Measurements from ENCODE around the gene LGALS1.
A peak's percentile ranks its signal among the peaks of the same experiment; 100 is the strongest.

LGALS1 gene

DNA sequence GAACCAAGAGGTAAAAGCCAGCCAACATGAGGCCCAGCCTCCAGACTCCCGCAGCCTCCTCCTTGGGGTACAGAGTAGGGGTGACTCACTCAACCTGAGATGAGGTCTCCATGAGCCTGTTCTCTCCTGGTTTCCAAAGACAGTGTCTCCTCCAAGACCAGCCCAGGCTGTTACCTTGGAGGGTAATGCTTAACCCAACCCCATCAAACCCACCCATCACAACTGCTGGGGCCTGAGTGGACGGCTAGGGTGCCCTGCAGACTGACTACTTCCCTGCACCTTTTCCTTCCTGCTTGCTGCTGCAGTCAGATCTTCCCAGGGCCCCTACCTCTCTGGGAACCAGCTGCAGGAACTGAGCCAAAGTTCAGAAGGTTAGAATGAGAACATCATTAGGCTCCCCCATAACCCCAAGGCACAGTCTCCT lies 5.6 kb downstream of the LGALS1 start:
- no peak overlapping the region for H3K4me3 ChIP-seq (ENCODE audit: low read depth, low read length)
- TF ChIP-seq, protein P1, sequence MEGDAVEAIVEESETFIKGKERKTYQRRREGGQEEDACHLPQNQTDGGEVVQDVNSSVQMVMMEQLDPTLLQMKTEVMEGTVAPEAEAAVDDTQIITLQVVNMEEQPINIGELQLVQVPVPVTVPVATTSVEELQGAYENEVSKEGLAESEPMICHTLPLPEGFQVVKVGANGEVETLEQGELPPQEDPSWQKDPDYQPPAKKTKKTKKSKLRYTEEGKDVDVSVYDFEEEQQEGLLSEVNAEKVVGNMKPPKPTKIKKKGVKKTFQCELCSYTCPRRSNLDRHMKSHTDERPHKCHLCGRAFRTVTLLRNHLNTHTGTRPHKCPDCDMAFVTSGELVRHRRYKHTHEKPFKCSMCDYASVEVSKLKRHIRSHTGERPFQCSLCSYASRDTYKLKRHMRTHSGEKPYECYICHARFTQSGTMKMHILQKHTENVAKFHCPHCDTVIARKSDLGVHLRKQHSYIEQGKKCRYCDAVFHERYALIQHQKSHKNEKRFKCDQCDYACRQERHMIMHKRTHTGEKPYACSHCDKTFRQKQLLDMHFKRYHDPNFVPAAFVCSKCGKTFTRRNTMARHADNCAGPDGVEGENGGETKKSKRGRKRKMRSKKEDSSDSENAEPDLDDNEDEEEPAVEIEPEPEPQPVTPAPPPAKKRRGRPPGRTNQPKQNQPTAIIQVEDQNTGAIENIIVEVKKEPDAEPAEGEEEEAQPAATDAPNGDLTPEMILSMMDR (IDR thresholded peaks at IDR 0.05; ENCODE audit: control insufficient read depth, extremely low read depth, insufficient read depth): no peak
- no peak for DNase-seq (ENCODE audit: low read depth)

GRCh38 chr22:37681556-37682049 lies 6.2 kb downstream of the LGALS1 start:
- no peak for DNase-seq (ENCODE audit: low read depth)

GRCh38 chr22:37684803-37685615 lies 9.6 kb downstream of the LGALS1 start:
- DNase-seq (ENCODE audit: low read depth): no peak
- H3K4me3 ChIP-seq (ENCODE audit: low read depth, low read length): no peak overlapping the region
- TF ChIP-seq, protein P1 (IDR thresholded peaks at IDR 0.05; ENCODE audit: control insufficient read depth, extremely low read depth, insufficient read depth): no peak

More at GRCh38 chr22:37681556-37682049, 6.2 kb downstream of the LGALS1 start:
- H3K4me3 ChIP-seq (ENCODE audit: low read depth, low read length): no peak overlapping the region
- TF ChIP-seq, protein P1 (IDR thresholded peaks at IDR 0.05; ENCODE audit: control insufficient read depth, extremely low read depth, insufficient read depth): peak; percentile 78

- DNase-seq (ENCODE audit: low read depth): peak; percentile 69
- peak within 1 kb of the TSS; percentile 93 for H3K4me3 ChIP-seq (ENCODE audit: low read depth, low read length)
- TF ChIP-seq, protein P1 (IDR thresholded peaks at IDR 0.05; ENCODE audit: control insufficient read depth, extremely low read depth, insufficient read depth): 0 out of 2 replicates have a peak, but pooled peaks have one; percentile 1
Measured at GRCh38 chr22:37686002-37686982, 10.9 kb downstream of the LGALS1 start, which contains the start of gene NOL12. TSS of gene NOL12 (plus strand) at chr22:37686343. CDS start at chr22:37686393, 50 bp downstream.

DNA sequence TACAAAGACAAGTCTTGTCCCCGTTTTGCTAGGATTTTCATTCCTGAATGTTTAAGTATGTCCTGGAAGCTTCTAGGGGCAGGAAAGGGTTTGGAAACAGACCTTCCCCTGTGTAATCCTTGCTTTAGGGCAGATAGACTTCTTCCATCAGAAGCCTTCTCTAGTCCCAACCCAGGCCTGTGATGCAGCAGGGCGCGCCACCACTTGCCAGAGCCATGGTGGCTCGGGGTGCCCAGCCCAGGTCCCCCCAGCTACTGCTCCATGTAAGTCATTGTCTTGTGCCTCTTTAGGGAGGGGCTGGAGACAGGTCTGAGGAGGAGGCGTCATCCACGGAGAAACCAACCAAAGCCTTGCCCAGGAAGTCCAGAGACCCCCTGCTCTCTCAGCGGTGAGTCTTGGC lies 15.0 kb downstream of the LGALS1 start:
- no peak for DNase-seq (ENCODE audit: low read depth)
- TF ChIP-seq, protein P1 (IDR thresholded peaks at IDR 0.05; ENCODE audit: control insufficient read depth, extremely low read depth, insufficient read depth): no peak
- H3K4me3 ChIP-seq (ENCODE audit: low read depth, low read length): no peak overlapping the region

DNA sequence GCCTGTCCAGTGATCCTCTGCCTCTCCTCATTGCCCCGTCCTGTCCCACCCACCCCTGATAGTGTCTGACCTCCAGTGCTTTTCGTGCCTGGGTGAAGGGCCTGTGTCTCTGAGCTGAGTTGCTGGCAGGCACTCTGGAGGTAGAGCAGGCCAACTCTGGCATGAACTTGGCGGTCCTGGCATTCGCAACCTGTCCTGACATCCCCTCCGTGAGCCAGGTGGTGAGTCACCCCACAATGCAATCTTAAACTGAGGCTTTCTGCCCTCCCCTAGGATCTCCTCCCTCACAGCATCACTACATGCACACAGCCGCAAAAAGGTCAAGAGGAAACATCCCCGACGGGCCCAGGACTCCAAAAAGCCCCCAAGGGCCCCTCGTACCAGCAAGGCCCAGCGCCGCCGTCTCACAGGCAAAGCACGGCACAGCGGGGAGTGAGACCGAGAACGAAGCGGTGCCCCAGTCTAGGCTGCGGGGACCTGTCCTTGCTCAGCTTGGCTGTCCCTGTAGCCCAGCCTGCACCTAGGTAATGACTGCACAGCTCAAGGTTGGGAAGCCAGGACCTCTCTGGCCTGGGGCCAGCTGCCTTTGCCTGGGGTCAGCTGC lies 15.6 kb downstream of the LGALS1 start:
- TF ChIP-seq, protein P1 (IDR thresholded peaks at IDR 0.05; ENCODE audit: control insufficient read depth, extremely low read depth, insufficient read depth): no peak
- H3K4me3 ChIP-seq (ENCODE audit: low read depth, low read length): no peak overlapping the region
- DNase-seq (ENCODE audit: low read depth): no peak
